Melanocyte of skin (primary cell): Measurements from ENCODE around the gene MNS1. TPM values are rescaled to one million over a fixed set of nuclear protein-coding genes. Genes with fewer than 3 reads are reported as not detected.

Source experiments
- total RNA-seq, 2 donors: library from RNA; depleted of rRNA; stranded (reverse); fragments of >200 nt; gene quantifications; 2 replicates each; pipeline ENCODE4 v1.2.3, GENCODE V29; 2012

Gene MNS1, protein sequence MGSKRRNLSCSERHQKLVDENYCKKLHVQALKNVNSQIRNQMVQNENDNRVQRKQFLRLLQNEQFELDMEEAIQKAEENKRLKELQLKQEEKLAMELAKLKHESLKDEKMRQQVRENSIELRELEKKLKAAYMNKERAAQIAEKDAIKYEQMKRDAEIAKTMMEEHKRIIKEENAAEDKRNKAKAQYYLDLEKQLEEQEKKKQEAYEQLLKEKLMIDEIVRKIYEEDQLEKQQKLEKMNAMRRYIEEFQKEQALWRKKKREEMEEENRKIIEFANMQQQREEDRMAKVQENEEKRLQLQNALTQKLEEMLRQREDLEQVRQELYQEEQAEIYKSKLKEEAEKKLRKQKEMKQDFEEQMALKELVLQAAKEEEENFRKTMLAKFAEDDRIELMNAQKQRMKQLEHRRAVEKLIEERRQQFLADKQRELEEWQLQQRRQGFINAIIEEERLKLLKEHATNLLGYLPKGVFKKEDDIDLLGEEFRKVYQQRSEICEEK
- 1 to 10 TPM; 1.0 to 2.7 TPM for total RNA-seq

GRCh38 chr15:56464893-56465520 lies at the start of gene MNS1:
Gene MNS1 (minus strand): TSS chr15:56465137. CDS start chr15:56464972, 165 bp downstream.

Other genes with a start within 250 kb of the MNS1 start
- 1 to 10 TPM; 5.5 to 7.3 TPM for gene RFX7, start 221.3 kb downstream of the MNS1 start, total RNA-seq
- gene TEX9, start 99.7 kb downstream of the MNS1 start, total RNA-seq: 1 to 10 TPM; 3.1 to 3.3 TPM